HG03045 (cell line): ENCODE data around the gene GLI2.

Experiments
- ATAC-seq: cut with Tn5 transposase; IDR thresholded peaks from one replicate; pipeline ENCODE4 v1.9.1; 2021; ENCODE audit warnings: mild to moderate bottlenecking, moderate library complexity; ENCODE audit not compliant: unreplicated experiment

GLI2 gene

GRCh38 chr2:120737340-120738101, 1.9 kb downstream of the GLI2 start:
- ATAC-seq: no peak

- ATAC-seq: no peak
Measured at GRCh38 chr2:120738117-120738516, 2.4 kb downstream of the GLI2 start.

- no peak for ATAC-seq
Measured at GRCh38 chr2:120738786-120739437, 3.2 kb downstream of the GLI2 start.

- ATAC-seq: no peak
Measured at GRCh38 chr2:120739438-120740090, 3.9 kb downstream of the GLI2 start.

- no peak for ATAC-seq
Measured at GRCh38 chr2:120740375-120740764, 4.7 kb downstream of the GLI2 start.

GRCh38 chr2:120740765-120741524, 5.3 kb downstream of the GLI2 start:
- ATAC-seq: no peak

GRCh38 chr2:120741571-120742561, 6.2 kb downstream of the GLI2 start:
- ATAC-seq: no peak

- ATAC-seq: no peak
Measured at GRCh38 chr2:120743657-120744056, 8.0 kb downstream of the GLI2 start.

GRCh38 chr2:120744817-120745216, 9.1 kb downstream of the GLI2 start:
- no peak for ATAC-seq

- no peak for ATAC-seq
Measured at GRCh38 chr2:120745420-120746111, 9.9 kb downstream of the GLI2 start.

GRCh38 chr2:120746144-120746543, 10.5 kb downstream of the GLI2 start:
- ATAC-seq: no peak

- ATAC-seq: no peak
Measured at GRCh38 chr2:120747281-120747680, 11.6 kb downstream of the GLI2 start.

GRCh38 chr2:120747706-120748105, 12.0 kb downstream of the GLI2 start:
- no peak for ATAC-seq

GRCh38 chr2:120748310-120748709, 12.6 kb downstream of the GLI2 start:
- ATAC-seq: no peak

- no peak for ATAC-seq
Measured at GRCh38 chr2:120748741-120749140, 13.1 kb downstream of the GLI2 start.

- no peak for ATAC-seq
Measured at GRCh38 chr2:120749506-120750431, 14.1 kb downstream of the GLI2 start.

GRCh38 chr2:120750488-120751210, 15.0 kb downstream of the GLI2 start:
- ATAC-seq: no peak

GRCh38 chr2:120751553-120751952, 15.9 kb downstream of the GLI2 start:
- ATAC-seq: no peak
